WTC11 (cell line): Measurements from ENCODE around the gene GRAMD2B. TPM values are rescaled to one million over a fixed set of nuclear protein-coding genes. Genes with fewer than 3 reads are reported as not detected.

Source experiments
- ATAC-seq: fragments of 200-7000 bp; cut with Tn5 transposase; 2 replicates; pipeline ENCODE4 v1.10.0; 2021; ENCODE audit warnings: mild to moderate bottlenecking, moderate library complexity
- CTCF ChIA-PET: fragments of 300-600 bp; sonication (Branson Sonifier 250); formaldehyde crosslinking; loops from one replicate; lab custom pipeline; 2021; ENCODE audit warnings: antibody characterized with exemption; lab: Charles Lee
- POLR2A ChIA-PET: fragments of 350-600 bp; sonication (Branson Sonifier 250); formaldehyde crosslinking; loops from one replicate; lab custom pipeline; 2021; ENCODE audit warnings: antibody characterized with exemption; lab: Charles Lee
- DNase-seq: peaks from one replicate; pipeline ENCODE4 v3.0.0; 2021; ENCODE audit warnings: low spot score
- H3K27ac Mint-ChIP-seq: 2 replicates; pipeline ENCODE4 v1.8.0; 2021; ENCODE audit warnings: mixed read lengths
- H3K27me3 Mint-ChIP-seq: 2 replicates; pipeline ENCODE4 v1.8.0; 2021; ENCODE audit warnings: low read depth, mild to moderate bottlenecking, moderate library complexity, mixed read lengths
- H3K36me3 Mint-ChIP-seq: 2 replicates; pipeline ENCODE4 v1.8.0; 2021; ENCODE audit warnings: mixed read lengths
- H3K4me1 Mint-ChIP-seq: 2 replicates; pipeline ENCODE4 v1.8.0; 2022; ENCODE audit warnings: mixed read lengths
- H3K4me3 Mint-ChIP-seq: 2 replicates; pipeline ENCODE4 v1.8.0; 2021; ENCODE audit warnings: mild to moderate bottlenecking, moderate library complexity, mixed read lengths
- H3K9me3 Mint-ChIP-seq: 2 replicates; pipeline ENCODE4 v1.8.0; 2021; ENCODE audit warnings: mixed read lengths
- ATF2 ChIP-seq: sonication (generic); formaldehyde crosslinking; IDR thresholded peaks from 2 replicates; pipeline ENCODE4 v1.8.1; 2022; ENCODE audit warnings: low read depth, missing genetic modification reagents, borderline replicate concordance
- ATF3 ChIP-seq: sonication (generic); formaldehyde crosslinking; conservative IDR thresholded peaks from 2 replicates; pipeline ENCODE4 v1.8.1; 2022; ENCODE audit warnings: mild to moderate bottlenecking, missing genetic modification reagents
- CTCF ChIP-seq: fragments of 200-600 bp; IDR thresholded peaks from 2 replicates; pipeline ENCODE4 v1.8.0; 2022; ENCODE audit warnings: antibody characterized with exemption
- FOXP1 ChIP-seq: sonication (generic); formaldehyde crosslinking; IDR thresholded peaks from 2 replicates; pipeline ENCODE4 v1.8.0; 2022; ENCODE audit warnings: missing genetic modification reagents, mild to moderate bottlenecking, moderate library complexity, borderline replicate concordance
- FOXP4 ChIP-seq: sonication (generic); formaldehyde crosslinking; IDR thresholded peaks from 2 replicates; pipeline ENCODE4 v1.8.0; 2022; ENCODE audit warnings: mild to moderate bottlenecking, missing genetic modification reagents
- GABPB1 ChIP-seq: sonication (generic); formaldehyde crosslinking; IDR thresholded peaks from 2 replicates; pipeline ENCODE4 v1.8.1; 2023; ENCODE audit warnings: mild to moderate bottlenecking, missing genetic modification reagents
- GTF2I ChIP-seq: fragments of 250-450 bp; sonication (Bioruptor Pico); conservative IDR thresholded peaks from 2 replicates; pipeline ENCODE4 v1.4.0; 2021; ENCODE audit warnings: mild to moderate bottlenecking
- IRF1 ChIP-seq: sonication (generic); formaldehyde crosslinking; IDR thresholded peaks from 2 replicates; pipeline ENCODE4 v1.8.0; 2023; ENCODE audit warnings: missing genetic modification reagents
- MLX ChIP-seq: sonication (generic); formaldehyde crosslinking; IDR thresholded peaks from 2 replicates; pipeline ENCODE4 v1.8.1; 2023; ENCODE audit warnings: mild to moderate bottlenecking, missing genetic modification reagents, moderate library complexity
- NFATC4 ChIP-seq: fragments of 250-450 bp; sonication (Bioruptor Pico); IDR thresholded peaks from 2 replicates; pipeline ENCODE4 v1.9.0; 2021; ENCODE audit warnings: mild to moderate bottlenecking
- NFYB ChIP-seq: sonication (generic); formaldehyde crosslinking; conservative IDR thresholded peaks from 2 replicates; pipeline ENCODE4 v1.8.0; 2022; ENCODE audit warnings: low read depth, missing genetic modification reagents
- NR1H2 ChIP-seq: sonication (generic); formaldehyde crosslinking; IDR thresholded peaks from 2 replicates; pipeline ENCODE4 v1.9.0; 2021; ENCODE audit warnings: mild to moderate bottlenecking, moderate library complexity, missing genetic modification reagents
- SOX15 ChIP-seq: fragments of 250-450 bp; sonication (Bioruptor Pico); IDR thresholded peaks from 2 replicates; pipeline ENCODE4 v1.9.0; 2021; ENCODE audit warnings: mild to moderate bottlenecking
- TCF7 ChIP-seq: sonication (generic); formaldehyde crosslinking; IDR thresholded peaks from 2 replicates; pipeline ENCODE4 v1.8.0; 2022; ENCODE audit warnings: mild to moderate bottlenecking, low read depth, missing genetic modification reagents, moderate library complexity
- TEAD1 ChIP-seq: sonication (generic); formaldehyde crosslinking; IDR thresholded peaks from 2 replicates; pipeline ENCODE4 v1.8.0; 2022; ENCODE audit warnings: mild to moderate bottlenecking, missing genetic modification reagents
- ZBTB21 ChIP-seq: sonication (generic); formaldehyde crosslinking; IDR thresholded peaks from 2 replicates; pipeline ENCODE4 v1.8.1; 2023; ENCODE audit warnings: mild to moderate bottlenecking, missing genetic modification reagents, borderline replicate concordance
- ZMAT4 ChIP-seq: fragments of 250-450 bp; sonication (Bioruptor Pico); IDR thresholded peaks from 2 replicates; pipeline ENCODE4 v1.9.0; 2021; ENCODE audit warnings: mild to moderate bottlenecking
- ZNF219 ChIP-seq: sonication (generic); formaldehyde crosslinking; IDR thresholded peaks from 2 replicates; pipeline ENCODE4 v1.8.0; 2023; ENCODE audit warnings: missing genetic modification reagents, mild to moderate bottlenecking, borderline replicate concordance
- ZNF281 ChIP-seq: sonication (generic); formaldehyde crosslinking; IDR thresholded peaks from 2 replicates; pipeline ENCODE4 v1.8.0; 2023; ENCODE audit warnings: mild to moderate bottlenecking, missing genetic modification reagents
- ZNF416 ChIP-seq: fragments of 250-450 bp; sonication (Bioruptor Pico); IDR thresholded peaks from 2 replicates; pipeline ENCODE4 v1.9.0; 2021; ENCODE audit warnings: mild to moderate bottlenecking, inconsistent platforms
- ZNF425 ChIP-seq: fragments of 250-450 bp; sonication (Bioruptor Pico); conservative IDR thresholded peaks from 2 replicates; pipeline ENCODE4 v1.9.0; 2021; ENCODE audit warnings: mild to moderate bottlenecking
- total RNA-seq: library from RNA; stranded (reverse); gene quantifications from 3 replicates; pipeline ENCODE4 v1.2.3, GENCODE V29; 2021

Gene GRAMD2B
- total RNA-seq, 1 experiment from 2014 or later, result 11.6 TPM

- ChIA-PET POLR2A (no interaction called here), CTCF (no interaction called here)
- no peak for DNase-seq
- ATAC-seq, result no peak
- Mint-ChIP-seq H3K36me3 (peaks cover 21% of the 10 kb centered on the region), H3K4me3 (no peak overlapping the region), H3K27ac (no peak overlapping the region), H3K27me3 (no peaks in the 10 kb centered on the region), H3K4me1 (no peaks in the 10 kb centered on the region; the same call in 1 of the 2 replicates), H3K9me3 (0 out of 2 replicates have a peak, but pooled peaks cover 4% of the 10 kb centered on the region)
- TF ChIP-seq GTF2I (CRISPR knock-in tag), result no peak
- TF ChIP-seq FOXP4 (CRISPR knock-in tag), result no peak
- TF ChIP-seq IRF1 (CRISPR knock-in tag), result no peak
- no peak for TF ChIP-seq NFATC4 (CRISPR knock-in tag)
- no peak for TF ChIP-seq ZNF416
- TF ChIP-seq ATF2 (CRISPR knock-in tag), result no peak
- no peak for TF ChIP-seq NFYB (CRISPR knock-in tag)
- TF ChIP-seq GABPB1 (CRISPR knock-in tag), result no peak
- no peak for TF ChIP-seq ZMAT4 (CRISPR knock-in tag)
- TF ChIP-seq TEAD1 (CRISPR knock-in tag), result no peak
- no peak for TF ChIP-seq ATF3 (CRISPR knock-in tag)
- no peak for TF ChIP-seq ZNF219 (CRISPR knock-in tag)
- TF ChIP-seq FOXP1, result no peak
Observed at GRCh38 chr5:126437721-126438120, 14.5 kb downstream of the GRAMD2B start.

- ChIA-PET CTCF (no interaction called here), POLR2A (no interaction called here)
- H3K9me3 Mint-ChIP-seq, result 0 out of 2 replicates have a peak, but pooled peaks cover 4% of the 10 kb centered on the region
- no peak for TF ChIP-seq NR1H2 (CRISPR knock-in tag)
- no peak overlapping the region for H3K4me3 Mint-ChIP-seq
- peaks cover 21% of the 10 kb centered on the region for H3K36me3 Mint-ChIP-seq
- DNase-seq (no peak), ATAC-seq (no peak)
- no peak overlapping the region for H3K27ac Mint-ChIP-seq
- H3K4me1 Mint-ChIP-seq, result peaks cover 4% of the 10 kb centered on the region
- H3K27me3 Mint-ChIP-seq, result no peaks in the 10 kb centered on the region
Observed at GRCh38 chr5:126438267-126438666, 15.1 kb downstream of the GRAMD2B start.

GRCh38 chr5:126438868-126439267 lies 15.7 kb downstream of the GRAMD2B start:
- POLR2A ChIA-PET, result no interaction called here
- peaks cover 21% of the 10 kb centered on the region for H3K36me3 Mint-ChIP-seq
- peaks cover 8% of the 10 kb centered on the region for H3K4me1 Mint-ChIP-seq
- DNase-seq, result no peak
- ATAC-seq, result no peak
- H3K9me3 Mint-ChIP-seq, result 0 out of 2 replicates have a peak, but pooled peaks cover 4% of the 10 kb centered on the region
- H3K27ac Mint-ChIP-seq, result no peak overlapping the region
- no peaks in the 10 kb centered on the region for H3K27me3 Mint-ChIP-seq
- H3K4me3 Mint-ChIP-seq, result no peak overlapping the region
- CTCF ChIA-PET, result no interaction called here
- TF ChIP-seq ZBTB21 (CRISPR knock-in tag) (no peak), GTF2I (CRISPR knock-in tag) (no peak), TCF7 (CRISPR knock-in tag) (no peak), CTCF (no peak), SOX15 (no peak), ZNF281 (CRISPR knock-in tag) (no peak), MLX (CRISPR knock-in tag) (no peak), ZNF425 (CRISPR knock-in tag) (no peak)
